ENCODE results near the gene KRR1. TPM values are rescaled to one million over a fixed set of nuclear protein-coding genes. Genes with fewer than 3 reads are reported as not detected.
"Not testable (repeated sequence)": the region's sequence is repeated elsewhere in the genome, so short reads cannot be mapped to it uniquely, and the experiment has no call there.

The KRR1 gene
- total RNA-seq, 1 donor from 2014 or later, result 21.4 TPM

- intact Hi-C loops (cut with DNase I), result no loop called here
- no peak for DNase-seq (ENCODE audit: extremely low spot score in 2 of 2)
- no peak overlapping the region for H3K27ac ChIP-seq
- no peaks in the 10 kb centered on the region for H3K27me3 ChIP-seq
- H3K4me3 ChIP-seq, result no peak overlapping the region
- H3K36me3 ChIP-seq, result no peaks in the 10 kb centered on the region
- H3K9me3 ChIP-seq, result no peaks in the 10 kb centered on the region
- H3K4me1 ChIP-seq, result peaks cover under 1% of the 10 kb centered on the region
- no peak for TF ChIP-seq CTCF (IDR thresholded peaks at IDR 0.05)
- TF ChIP-seq POLR2A (IDR thresholded peaks at IDR 0.05), result no peak
- TF ChIP-seq POLR2AphosphoS5 (IDR thresholded peaks at IDR 0.05; ENCODE audit: insufficient read depth in 1 of 2, low read depth in 1 of 2), result no peak
These were observed 21.7 kb downstream of the KRR1 start for GRCh38 chr12:75489613-75490210.

- no peaks in the 10 kb centered on the region for H3K36me3 ChIP-seq
- TF ChIP-seq POLR2AphosphoS5 (IDR thresholded peaks at IDR 0.05; ENCODE audit: insufficient read depth in 1 of 2, low read depth in 1 of 2), result no peak
- no peak for TF ChIP-seq CTCF (IDR thresholded peaks at IDR 0.05)
- TF ChIP-seq POLR2A (IDR thresholded peaks at IDR 0.05), result no peak
- H3K27ac ChIP-seq, result no peak overlapping the region
- no peaks in the 10 kb centered on the region for H3K27me3 ChIP-seq
- H3K9me3 ChIP-seq, result no peaks in the 10 kb centered on the region
- no peak for DNase-seq (ENCODE audit: extremely low spot score in 2 of 2)
- no peak overlapping the region for H3K4me3 ChIP-seq
- intact Hi-C loops (cut with DNase I), result no loop called here
- peaks cover 6% of the 10 kb centered on the region for H3K4me1 ChIP-seq
These were observed 22.2 kb downstream of the KRR1 start for GRCh38 chr12:75489187-75489586.

- Histone ChIP-seq H3K4me1 (peaks cover 11% of the 10 kb centered on the region), H3K4me3 (no peak overlapping the region), H3K36me3 (no peaks in the 10 kb centered on the region), H3K9me3 (no peaks in the 10 kb centered on the region), H3K27ac (no peak overlapping the region), H3K27me3 (no peaks in the 10 kb centered on the region)
- intact Hi-C loops (cut with DNase I), result no loop called here
- no peak for TF ChIP-seq CTCF (IDR thresholded peaks at IDR 0.05)
- no peak for TF ChIP-seq POLR2AphosphoS5 (IDR thresholded peaks at IDR 0.05; ENCODE audit: insufficient read depth in 1 of 2, low read depth in 1 of 2)
- no peak for TF ChIP-seq POLR2A (IDR thresholded peaks at IDR 0.05)
- DNase-seq (ENCODE audit: extremely low spot score in 2 of 2), result no peak
These were observed 22.9 kb downstream of the KRR1 start for GRCh38 chr12:75488553-75488952.

- Histone ChIP-seq H3K27me3 (no peaks in the 10 kb centered on the region), H3K9me3 (no peaks in the 10 kb centered on the region), H3K27ac (no peak overlapping the region), H3K4me3 (no peak overlapping the region), H3K4me1 (peaks cover 14% of the 10 kb centered on the region), H3K36me3 (no peaks in the 10 kb centered on the region)
- DNase-seq (ENCODE audit: extremely low spot score in 2 of 2), result no peak
- intact Hi-C loops (cut with DNase I), result no loop called here
- TF ChIP-seq POLR2AphosphoS5 (IDR thresholded peaks at IDR 0.05; ENCODE audit: insufficient read depth in 1 of 2, low read depth in 1 of 2) (no peak), CTCF (IDR thresholded peaks at IDR 0.05) (no peak), POLR2A (IDR thresholded peaks at IDR 0.05) (no peak)
These were observed 24.1 kb downstream of the KRR1 start for GRCh38 chr12:75487308-75487707.

- intact Hi-C loops (cut with DNase I); H3K27ac ChIP-seq; H3K27me3 ChIP-seq; DNase-seq (ENCODE audit: extremely low spot score in 2 of 2); H3K36me3 ChIP-seq; H3K4me3 ChIP-seq; H3K9me3 ChIP-seq: not testable (repeated sequence)
- peaks cover 32% of the 10 kb centered on the region for H3K4me1 ChIP-seq
These were observed 27.0 kb downstream of the KRR1 start for GRCh38 chr12:75484450-75484849.
